ENCODE results near the gene SIGLEC9. TPM values are rescaled to one million over a fixed set of nuclear protein-coding genes. Genes with fewer than 3 reads are reported as not detected.

SIGLEC9 gene
- total and polyA plus RNA-seq, 2 donors (not counting 1 experiment from before 2014, with no cell fraction given): 0.72 TPM; not detected in 1

- no peaks in the 10 kb centered on the region for H3K36me3 ChIP-seq (replicated peaks in 1 of 2; ENCODE audit: control extremely low read depth in 1 of 2, control insufficient read depth in 1 of 2, extremely low read depth in 1 of 2, insufficient read depth in 2 of 2, low read length in 1 of 2)
- no peak overlapping the region for H2AFZ ChIP-seq (ENCODE audit: insufficient read depth, low read depth, low read length, poor library complexity, severe bottlenecking)
- no peak overlapping the region for H3K9ac ChIP-seq (ENCODE audit: low read length)
- no peak overlapping the region for H3K4me2 ChIP-seq (replicated peaks; ENCODE audit: low read depth, low read length, poor library complexity, severe bottlenecking)
- Mint-ChIP-seq H3K9me3 (ENCODE audit: insufficient read depth) (no peaks in the 10 kb centered on the region), H3K27ac (no peak overlapping the region), H3K4me1 (no peaks in the 10 kb centered on the region), H3K4me3 (no peak overlapping the region), H3K27me3 (peaks cover 13% of the 10 kb centered on the region)
- no peak for DNase-seq
- intact Hi-C loops (cut with micrococcal nuclease): no loop called here
- no peaks in the 10 kb centered on the region for H3K27me3 ChIP-seq (replicated peaks in 1 of 4; ENCODE audit: control extremely low read depth in 1 of 4, control insufficient read depth in 3 of 4, insufficient read depth in 4 of 4, low read length in 3 of 4)
- no peak for ATAC-seq (ENCODE audit: low read depth)
- H3K27ac ChIP-seq (ENCODE audit: low read length in 2 of 2): no peak overlapping the region
- ChIA-PET CTCF (interaction anchor here (0.7 kb wide), 1 partner anchor 33 kb away, joined by 3 read pairs; no protein-coding TSS in a partner anchor), POLR2A (no interaction called here)
- TF ChIP-seq CTCF (IDR thresholded peaks at IDR 0.05): no peak
- no peak for TF ChIP-seq EZH2 (IDR thresholded peaks at IDR 0.05; ENCODE audit: borderline replicate concordance, insufficient read depth, low read depth, low read length, poor library complexity, severe bottlenecking)
- H3K4me1 ChIP-seq (ENCODE audit: control insufficient read depth in 2 of 2, insufficient read depth in 2 of 2, low read length in 2 of 2): no peaks in the 10 kb centered on the region
- WGBS (ENCODE audit: insufficient coverage): 96% methylated on average over 12 of the region's 14 CpGs
- no peak overlapping the region for H3K4me3 ChIP-seq (ENCODE audit: control extremely low read depth in 1 of 5, extremely low read depth in 1 of 5, insufficient read depth in 1 of 5, low read depth in 2 of 5, low read length in 4 of 5)
- no peaks in the 10 kb centered on the region for H3K9me3 ChIP-seq (ENCODE audit: control extremely low read depth in 1 of 3, control insufficient read depth in 2 of 3, insufficient read depth in 1 of 3, low read length in 2 of 3)
- no peaks in the 10 kb centered on the region for H3K79me2 ChIP-seq (ENCODE audit: control insufficient read depth, insufficient read depth, low read length)
- H4K20me1 ChIP-seq (ENCODE audit: control insufficient read depth, insufficient read depth, low read length, poor library complexity, severe bottlenecking): no peaks in the 10 kb centered on the region
These were observed 43.2 kb upstream of the SIGLEC9 start for GRCh38 chr19:51081476-51081875.

GRCh38 chr19:51082611-51083010 lies 42.1 kb upstream of the SIGLEC9 start, which contains the start of gene KLK14:
KLK14 (minus strand) TSS chr19:51082887; CDS start chr19:51082614, 273 bp downstream.
- TF ChIP-seq CTCF (IDR thresholded peaks at IDR 0.05) (no peak), EZH2 (IDR thresholded peaks at IDR 0.05; ENCODE audit: borderline replicate concordance, insufficient read depth, low read depth, low read length, poor library complexity, severe bottlenecking) (no peak)
- CTCF ChIA-PET: no interaction called here

More at GRCh38 chr19:51082611-51083010, 42.1 kb upstream of the SIGLEC9 start, which contains the start of gene KLK14:
- H3K36me3 ChIP-seq (replicated peaks in 1 of 2; ENCODE audit: control extremely low read depth in 1 of 2, control insufficient read depth in 1 of 2, extremely low read depth in 1 of 2, insufficient read depth in 2 of 2, low read length in 1 of 2): no peaks in the 10 kb centered on the region
- H3K4me3 ChIP-seq (ENCODE audit: control extremely low read depth in 1 of 5, extremely low read depth in 1 of 5, insufficient read depth in 1 of 5, low read depth in 2 of 5, low read length in 4 of 5): no peak within 1 kb of the TSS
- H3K9ac ChIP-seq (ENCODE audit: low read length): no peak within 1 kb of the TSS
- 42% methylated on average over 4 of the region's 7 CpGs for WGBS (ENCODE audit: insufficient coverage)
- H3K27me3 Mint-ChIP-seq: peaks cover 13% of the 10 kb centered on the region
- no peaks in the 10 kb centered on the region for H3K4me1 Mint-ChIP-seq
- H3K4me1 ChIP-seq (ENCODE audit: control insufficient read depth in 2 of 2, insufficient read depth in 2 of 2, low read length in 2 of 2): no peaks in the 10 kb centered on the region
- H4K20me1 ChIP-seq (ENCODE audit: control insufficient read depth, insufficient read depth, low read length, poor library complexity, severe bottlenecking): no peaks in the 10 kb centered on the region
- H3K4me3 Mint-ChIP-seq: no peak within 1 kb of the TSS
- no peak for DNase-seq
- no peak within 1 kb of the TSS for H3K4me2 ChIP-seq (replicated peaks; ENCODE audit: low read depth, low read length, poor library complexity, severe bottlenecking)
- no peak within 1 kb of the TSS for H2AFZ ChIP-seq (ENCODE audit: insufficient read depth, low read depth, low read length, poor library complexity, severe bottlenecking)
- no peak within 1 kb of the TSS for H3K27ac ChIP-seq (ENCODE audit: low read length in 2 of 2)
- H3K27me3 ChIP-seq (replicated peaks in 1 of 4; ENCODE audit: control extremely low read depth in 1 of 4, control insufficient read depth in 3 of 4, insufficient read depth in 4 of 4, low read length in 3 of 4): no peaks in the 10 kb centered on the region
- intact Hi-C loops (cut with micrococcal nuclease): no loop called here
- no peak for ATAC-seq (ENCODE audit: low read depth)
- no peaks in the 10 kb centered on the region for H3K9me3 ChIP-seq (ENCODE audit: control extremely low read depth in 1 of 3, control insufficient read depth in 2 of 3, insufficient read depth in 1 of 3, low read length in 2 of 3)
- POLR2A ChIA-PET: no interaction called here
- H3K79me2 ChIP-seq (ENCODE audit: control insufficient read depth, insufficient read depth, low read length): no peaks in the 10 kb centered on the region
- no peak within 1 kb of the TSS for H3K27ac Mint-ChIP-seq
- no peaks in the 10 kb centered on the region for H3K9me3 Mint-ChIP-seq (ENCODE audit: insufficient read depth)
